Activated CD8-positive, alpha-beta memory T cell treated with anti-CD3 and anti-CD28 coated beads, Interleukin-2, amount 50 U/mL, for 4 hours (primary cell): ENCODE measurements around the gene INPP4B.
"Not testable (repeated sequence)": the region's sequence is repeated elsewhere in the genome, so short reads cannot be mapped to it uniquely, and the experiment has no call there.

ENCODE experiments used
- DNase-seq: peaks from one replicate; pipeline ENCODE4 v3.0.0-alpha.2; 2020

Gene INPP4B

DNA sequence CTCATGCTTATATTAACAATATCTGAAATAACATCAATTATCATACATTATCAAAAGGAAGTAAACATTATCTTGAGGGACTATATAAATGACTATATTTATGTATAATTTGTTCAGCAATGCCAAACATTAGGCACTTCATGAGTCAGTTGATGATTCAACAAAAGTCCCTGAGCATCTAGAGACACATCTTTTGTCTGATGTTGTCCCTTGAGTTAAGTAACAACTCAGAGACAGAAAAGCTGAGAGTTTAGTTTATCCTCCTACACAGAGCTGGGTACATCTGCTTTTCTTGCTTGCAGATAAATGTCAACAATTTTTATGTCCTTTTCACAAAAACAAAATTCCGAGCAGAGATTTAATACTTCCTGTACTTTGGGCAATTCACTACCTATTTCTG is 311.1 kb downstream of the INPP4B start:
- no peak for DNase-seq

DNA sequence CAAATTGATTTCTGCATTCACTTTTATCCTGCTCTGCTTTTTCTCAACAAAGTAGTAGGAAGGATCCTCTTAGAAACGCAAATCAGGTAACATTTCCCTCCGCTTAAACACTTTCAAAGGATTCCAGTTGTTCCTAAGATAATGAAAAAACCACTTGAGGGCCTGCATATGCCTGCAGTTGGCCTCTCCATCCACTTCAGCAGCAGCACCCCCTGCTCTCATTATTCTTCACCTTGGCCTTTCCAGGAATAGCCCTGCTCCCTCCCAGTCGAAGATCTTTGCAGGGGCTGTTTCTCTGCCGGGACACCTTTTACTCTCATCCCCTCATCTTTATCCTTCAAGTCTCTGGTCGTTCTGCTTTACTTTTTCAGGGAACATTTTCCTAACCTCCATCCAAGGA is 314.0 kb downstream of the INPP4B start:
- no peak for DNase-seq

DNA sequence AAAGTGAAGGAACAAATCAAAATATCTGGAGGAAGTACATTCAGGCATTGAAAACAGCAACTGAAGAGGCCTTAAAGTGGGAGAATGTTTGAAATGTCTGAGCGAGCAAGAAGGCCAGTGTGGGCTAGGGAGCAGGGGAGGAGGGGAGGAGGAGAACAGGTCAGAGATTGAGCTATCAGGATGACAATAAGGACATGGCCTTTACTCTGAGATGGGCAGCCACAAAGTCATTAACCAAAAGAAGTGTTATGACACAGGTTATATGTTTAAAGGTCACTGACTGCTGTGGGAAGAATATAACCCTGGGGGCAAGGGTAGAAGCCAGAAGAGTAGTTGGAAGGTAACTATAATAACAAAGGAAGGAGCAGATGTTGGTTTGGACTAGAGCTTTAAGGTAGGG is 315.4 kb downstream of the INPP4B start:
- no peak for DNase-seq

DNA sequence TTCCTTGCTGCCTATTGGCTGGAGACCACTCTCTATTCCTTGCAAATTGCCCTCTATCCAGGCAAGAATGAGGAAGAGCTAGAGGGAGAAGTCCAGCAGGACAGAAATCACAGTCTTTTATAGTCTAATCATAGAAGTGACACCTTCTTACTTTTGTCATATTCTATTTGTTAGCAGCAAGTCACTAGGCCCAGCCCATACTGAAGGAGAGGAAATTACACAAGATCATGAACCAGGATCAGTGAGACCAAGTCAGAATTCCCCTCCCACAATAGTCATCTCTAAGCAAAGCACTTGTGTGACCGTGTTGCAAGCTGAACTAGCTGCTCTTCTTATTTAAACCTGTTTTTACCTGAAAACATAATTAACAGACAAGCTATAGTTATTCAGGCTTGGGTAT is 317.7 kb downstream of the INPP4B start:
- no peak for DNase-seq

DNA sequence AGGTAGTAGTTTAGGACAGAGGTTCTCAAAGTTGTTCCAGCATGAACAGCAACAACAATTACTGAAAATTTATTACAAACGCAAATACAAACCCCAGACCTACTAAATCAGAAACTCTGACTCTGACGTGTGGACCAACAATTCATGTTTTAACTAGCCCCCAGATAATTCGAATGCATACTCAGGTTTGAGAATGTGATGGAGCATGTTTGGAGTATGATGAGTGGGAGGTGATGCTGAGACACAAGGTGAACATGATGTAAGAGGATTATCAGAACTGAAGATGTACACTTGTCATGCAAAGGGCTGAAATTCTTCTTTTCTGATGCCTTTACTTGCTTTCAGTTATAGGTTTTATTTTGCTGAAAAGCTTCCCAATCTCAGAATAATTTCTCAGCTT is 323.0 kb downstream of the INPP4B start:
- DNase-seq, result no peak

DNA sequence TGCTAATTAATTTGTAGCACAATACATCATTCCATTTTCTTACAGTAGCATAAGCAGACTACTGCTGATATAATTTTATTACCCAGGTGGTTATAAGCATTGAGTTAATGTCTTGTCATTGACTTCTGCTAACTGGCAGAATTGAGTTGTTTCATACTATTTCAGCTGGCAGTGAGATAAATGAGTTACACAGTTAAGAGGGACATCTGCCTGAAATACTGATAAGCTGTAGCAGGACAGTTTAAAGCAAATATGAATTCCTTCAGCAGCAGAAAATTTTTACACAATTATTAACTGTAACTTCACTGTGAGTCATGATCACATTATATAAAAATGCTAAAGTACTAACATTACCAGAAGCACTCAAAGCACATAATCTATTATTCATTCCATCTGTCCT is 326.8 kb downstream of the INPP4B start:
- no peak for DNase-seq

DNA sequence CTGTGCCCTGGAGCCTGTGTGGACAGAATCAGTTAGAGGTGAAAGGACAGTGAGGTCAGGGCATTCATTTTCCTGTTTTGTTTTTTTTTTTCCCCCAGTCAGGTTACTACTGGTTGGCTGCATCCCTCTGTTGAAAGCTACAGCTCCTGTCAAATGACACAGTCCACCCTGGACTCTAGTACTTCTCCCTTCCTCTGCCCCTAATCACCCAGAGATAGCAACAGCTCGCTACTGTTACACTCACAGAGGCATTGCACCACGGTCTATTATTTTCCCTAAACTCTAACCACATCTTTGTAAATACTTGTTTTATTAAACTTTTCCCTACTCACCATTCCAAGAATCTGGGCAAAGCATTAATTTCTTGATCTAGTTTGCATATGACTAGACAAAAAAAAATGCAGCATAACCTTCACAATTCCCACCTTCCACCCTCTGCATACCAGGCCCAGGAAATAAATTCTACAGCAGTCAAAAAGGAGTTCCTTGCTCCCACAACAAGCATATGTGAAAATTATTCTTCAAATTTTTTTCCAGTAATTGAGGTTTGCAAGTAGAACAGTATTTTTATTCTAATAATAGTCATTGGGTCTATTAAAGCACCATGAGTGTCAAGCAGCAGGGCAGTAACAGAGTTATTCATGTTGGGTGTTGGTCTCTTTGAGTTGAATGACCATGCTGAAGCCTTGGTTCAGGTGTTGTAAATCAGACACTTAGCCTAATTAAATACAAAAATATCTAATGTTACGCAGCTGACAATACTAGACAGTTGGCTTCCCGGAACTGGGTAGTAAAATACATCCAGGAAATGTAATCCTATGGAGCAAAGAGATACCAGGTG is 329.2 kb downstream of the INPP4B start:
- DNase-seq, result no peak

DNA sequence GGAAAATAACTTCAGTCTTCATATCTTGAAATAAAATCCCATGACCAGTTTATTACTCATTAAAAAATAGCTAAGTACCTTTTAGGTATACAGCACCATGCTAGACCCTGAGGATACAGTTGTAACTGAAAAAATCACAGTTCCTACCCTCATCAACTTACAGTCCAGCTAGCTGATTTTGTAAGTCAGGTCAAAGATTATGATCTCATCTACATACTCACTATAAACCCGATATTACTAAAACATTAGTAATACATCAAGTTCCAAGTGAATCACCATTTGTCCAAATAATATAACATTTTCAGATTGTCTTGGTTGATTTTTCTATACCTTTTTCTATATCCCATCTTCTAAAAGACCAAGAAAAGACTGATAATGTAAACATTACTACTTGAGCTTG is 333.9 kb downstream of the INPP4B start:
- DNase-seq, result no peak

DNA sequence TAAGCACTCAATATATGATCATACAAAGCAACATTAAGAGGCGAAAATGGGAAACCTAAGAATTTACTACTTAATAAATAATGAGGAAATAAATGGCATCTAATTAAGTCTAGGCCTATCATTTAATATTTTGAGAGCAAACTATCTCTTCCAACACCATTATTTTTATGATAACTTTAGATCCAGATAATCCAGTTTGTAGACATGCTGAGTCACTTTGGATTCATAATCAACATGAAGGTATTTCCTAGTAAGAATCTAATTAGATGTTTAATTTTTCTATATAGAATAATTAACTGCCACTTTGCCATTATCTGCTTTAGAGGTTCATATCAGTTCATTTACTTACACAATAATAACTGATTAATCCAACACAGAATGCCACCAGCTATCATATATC is 336.2 kb downstream of the INPP4B start:
- no peak for DNase-seq

DNA sequence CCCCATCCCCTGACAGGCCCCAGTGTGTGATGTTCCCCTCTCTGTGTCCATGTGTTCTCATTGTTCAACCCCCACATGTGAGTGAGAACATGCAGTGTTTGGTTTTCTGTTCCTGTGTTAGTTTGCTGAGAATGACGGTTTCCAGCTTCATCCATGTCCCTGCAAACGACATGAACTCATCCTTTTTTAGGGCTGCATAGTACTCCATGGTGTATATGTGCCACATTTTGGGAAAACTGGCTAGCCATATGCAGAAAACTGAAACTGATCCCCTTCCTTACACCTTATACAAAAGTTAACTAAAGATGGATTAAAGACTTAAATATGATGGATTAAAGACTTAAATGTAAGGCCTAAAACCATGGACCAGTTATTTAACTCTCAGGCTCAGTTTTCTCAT is 336.7 kb downstream of the INPP4B start:
- DNase-seq, result not testable (repeated sequence)

DNA sequence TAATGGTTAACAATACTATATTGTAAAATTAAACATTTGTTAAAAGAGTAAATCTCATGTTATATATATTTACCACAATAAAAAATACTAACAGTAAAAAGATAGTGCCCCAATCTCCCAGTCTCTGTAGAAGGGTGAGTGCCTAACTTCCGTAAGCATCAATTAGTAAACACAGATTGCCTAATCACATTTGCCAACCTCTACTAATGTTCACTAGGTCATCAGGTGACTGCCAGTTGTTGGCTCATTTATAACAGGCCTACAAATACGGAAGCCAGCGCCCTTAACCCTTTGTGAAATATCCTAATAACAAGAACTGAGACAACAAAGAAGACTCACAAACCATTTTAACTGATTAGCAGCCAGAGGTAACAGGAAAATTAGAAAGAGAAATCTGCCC is 345.1 kb downstream of the INPP4B start:
- DNase-seq, result no peak

DNA sequence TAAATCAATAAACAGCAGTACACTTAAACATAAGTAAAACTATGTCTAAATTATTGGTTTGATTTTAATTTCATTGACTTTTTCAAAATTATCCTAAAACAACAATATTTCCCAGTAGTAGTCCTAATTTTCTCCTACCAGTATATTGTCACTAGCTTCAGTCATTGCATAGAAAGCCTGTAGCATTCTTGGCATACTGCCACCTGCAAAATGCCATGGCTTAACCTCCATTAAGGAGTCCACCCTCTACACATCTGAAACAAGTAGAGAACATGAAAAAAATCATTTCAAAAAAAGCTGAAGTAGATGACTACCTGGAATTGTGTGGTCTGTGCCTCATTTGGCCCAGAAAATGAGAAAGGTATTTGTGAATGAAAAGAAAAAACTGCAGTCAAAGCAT is 348.5 kb downstream of the INPP4B start:
- DNase-seq, result no peak

DNA sequence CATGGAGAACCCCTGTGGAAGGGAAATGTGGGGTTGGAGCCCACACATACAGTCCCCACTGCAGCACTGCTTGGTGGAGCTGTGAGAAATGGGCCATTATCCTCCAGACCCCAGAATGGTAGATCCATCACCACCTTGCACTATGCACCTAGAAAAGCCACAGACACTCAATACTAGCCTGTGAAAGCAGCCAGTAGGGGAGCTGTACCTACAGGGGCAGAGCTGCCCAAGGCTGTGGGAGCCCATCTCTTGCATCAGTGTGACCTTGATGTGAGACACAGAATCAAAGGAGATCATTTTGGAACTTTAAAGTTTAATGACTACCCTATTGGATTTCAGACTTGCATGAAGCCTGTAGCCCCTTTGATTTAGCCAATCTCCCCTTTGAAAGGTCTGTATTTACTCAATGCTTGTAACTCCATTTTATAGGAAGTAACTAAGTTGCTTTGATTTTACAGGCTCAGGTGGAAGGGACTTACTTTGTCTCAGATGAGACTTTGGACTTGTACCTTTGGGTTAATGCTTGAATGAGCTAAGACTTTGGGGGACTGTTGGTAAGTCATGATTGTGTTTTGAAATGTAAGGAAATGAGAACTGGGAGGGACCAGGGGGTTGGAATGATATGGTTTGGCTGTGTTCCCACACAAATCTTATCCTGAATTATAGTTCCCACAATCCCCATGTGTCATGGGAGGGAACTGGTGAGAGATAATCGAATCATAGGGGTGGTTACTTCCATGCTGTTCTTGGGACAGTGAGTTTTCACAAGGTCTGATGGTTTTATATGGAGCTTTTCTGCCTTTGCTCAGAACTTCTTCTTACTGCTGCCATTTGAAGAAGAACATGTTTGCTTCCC is 352.6 kb downstream of the INPP4B start:
- DNase-seq, result no peak

DNA sequence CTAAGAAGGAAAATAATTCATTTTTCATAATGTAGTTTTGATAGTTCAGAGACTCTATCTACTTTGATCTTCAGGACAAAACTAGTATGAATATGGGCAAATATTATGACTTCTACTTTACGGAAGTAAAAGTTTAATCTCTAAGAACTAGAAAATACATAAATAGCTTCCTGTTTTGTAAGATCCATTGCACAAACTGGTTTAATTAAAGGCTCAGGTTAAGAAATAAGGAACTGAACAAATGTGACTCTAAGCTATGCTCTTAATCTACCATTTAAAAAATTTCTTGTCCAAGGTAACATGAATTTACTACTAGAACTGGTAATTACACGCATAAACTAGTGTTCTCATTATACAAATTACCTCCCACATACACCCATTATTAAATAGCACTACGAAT is 360.6 kb downstream of the INPP4B start:
- no peak for DNase-seq

DNA sequence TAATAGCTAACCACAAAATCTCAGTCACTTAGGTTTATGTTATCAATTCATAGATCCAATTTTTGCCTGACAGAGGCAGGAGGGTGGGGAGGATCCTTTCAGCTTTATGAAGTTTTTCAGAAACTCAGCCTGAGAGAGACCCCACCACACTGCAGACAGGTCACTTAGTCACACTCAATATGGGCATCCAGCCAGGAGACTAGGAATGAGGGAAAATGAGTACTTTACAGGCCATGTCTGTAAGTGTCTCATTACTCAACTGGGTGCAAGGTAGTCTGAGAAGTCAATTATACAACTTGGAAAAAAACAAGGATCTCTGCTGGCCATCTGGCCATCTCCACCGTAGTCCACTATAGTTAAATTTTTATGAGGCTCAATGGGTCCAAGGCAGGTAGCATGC is 365.9 kb downstream of the INPP4B start:
- DNase-seq, result no peak

DNA sequence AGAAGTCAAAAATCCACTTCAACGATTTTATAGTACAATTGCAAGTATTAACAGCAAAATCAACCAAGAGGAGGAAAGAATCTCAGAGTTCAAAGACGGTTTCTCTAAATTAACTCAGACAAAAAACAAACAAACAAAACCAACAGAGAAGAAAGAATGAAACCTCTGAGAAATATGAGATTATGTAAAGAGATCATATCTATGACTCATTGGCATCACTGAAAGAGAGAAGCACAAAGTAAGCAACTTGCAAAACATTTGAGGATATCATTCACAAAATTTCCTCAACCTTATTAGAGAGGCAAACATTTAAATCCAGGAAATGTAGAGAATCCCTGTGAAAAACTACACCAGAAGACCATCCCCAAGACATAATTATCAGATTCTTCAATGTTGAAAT is 370.4 kb downstream of the INPP4B start:
- DNase-seq, result no peak

DNA sequence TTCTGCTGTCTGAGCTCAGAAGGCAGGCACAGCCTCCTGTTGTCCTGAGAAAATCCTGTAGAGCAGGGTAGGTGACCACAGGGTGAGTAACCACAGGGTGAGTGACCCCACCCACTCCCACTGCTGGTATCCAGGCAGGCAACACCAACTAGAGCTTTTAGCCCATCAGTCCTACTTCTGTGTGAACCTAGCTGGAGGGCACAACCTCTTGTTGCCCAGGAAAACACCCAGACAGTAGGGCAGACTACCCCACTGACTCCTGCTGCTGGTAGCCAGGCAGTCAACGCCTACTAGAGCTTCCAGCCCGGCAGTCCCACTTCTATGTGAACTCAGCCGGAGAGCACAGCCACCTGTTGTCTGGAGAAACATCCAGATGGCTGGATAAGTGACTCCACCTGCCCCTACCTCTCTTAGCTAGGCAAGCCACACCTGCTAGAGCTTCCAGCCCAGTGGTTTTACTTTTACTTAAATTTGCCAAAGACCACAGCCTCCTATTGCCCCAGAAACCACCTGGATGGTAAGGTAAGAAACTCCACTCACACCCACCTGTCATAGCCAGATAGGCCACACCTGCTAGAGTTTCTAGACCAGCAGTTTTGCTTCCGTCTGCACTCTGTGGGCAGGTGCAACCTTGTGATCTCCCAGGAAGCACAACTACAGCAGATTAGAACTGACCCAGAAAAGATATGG is 371.6 kb downstream of the INPP4B start:
- DNase-seq, result no peak

DNA sequence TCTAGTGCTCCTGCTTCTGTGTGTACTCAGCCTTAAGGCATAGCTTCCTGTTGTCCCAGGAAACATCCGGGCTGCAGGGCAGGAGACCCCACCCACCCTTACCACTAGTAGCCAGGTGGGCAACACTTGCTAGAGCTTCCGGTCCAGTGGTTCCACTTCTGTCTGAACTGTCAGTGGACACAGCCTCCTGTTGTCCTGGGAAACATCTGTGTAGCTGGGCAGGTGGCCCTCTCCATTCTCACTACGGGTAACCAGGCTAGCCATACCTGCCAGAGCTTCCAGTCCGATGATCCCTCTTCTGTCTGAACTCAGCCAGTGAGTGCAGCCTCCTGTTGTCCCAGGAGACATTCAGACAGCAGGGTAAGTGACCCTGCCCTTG is 372.2 kb downstream of the INPP4B start:
- no peak for DNase-seq

DNA sequence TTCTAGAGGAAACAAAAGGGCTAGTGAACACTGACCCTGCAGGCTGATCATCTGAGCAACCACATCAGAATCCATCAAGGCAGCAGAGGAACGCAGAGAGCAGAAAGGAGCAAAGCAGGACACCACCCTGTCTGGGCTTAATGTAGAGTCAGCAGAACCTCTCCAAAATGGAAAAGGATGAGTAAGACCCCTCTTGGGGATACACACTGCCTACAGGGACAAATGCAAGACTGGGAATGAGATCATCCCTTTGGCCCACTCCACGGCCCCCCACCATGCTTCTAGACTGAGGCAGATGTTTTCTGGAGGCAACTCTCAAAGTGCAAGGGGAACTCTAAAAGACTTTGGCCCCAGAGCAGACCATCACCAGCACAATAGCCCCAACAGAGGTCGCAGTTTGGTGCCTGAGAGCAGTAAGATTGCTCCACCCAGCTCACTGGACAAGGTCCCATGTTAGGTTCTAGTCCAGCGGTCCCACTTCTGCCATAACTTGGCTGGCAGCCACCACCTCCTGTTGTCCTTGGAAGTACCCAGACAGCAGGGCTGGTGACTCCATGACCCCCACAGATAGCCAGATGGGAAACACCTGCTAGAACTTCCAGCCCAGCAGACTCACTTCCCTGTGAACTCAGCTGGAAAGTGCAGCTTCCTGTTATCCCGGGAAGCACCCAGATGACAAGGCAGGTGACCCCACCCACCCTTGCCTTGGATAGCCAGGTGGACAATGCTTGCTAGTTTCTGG is 372.7 kb downstream of the INPP4B start:
- no peak for DNase-seq

DNA sequence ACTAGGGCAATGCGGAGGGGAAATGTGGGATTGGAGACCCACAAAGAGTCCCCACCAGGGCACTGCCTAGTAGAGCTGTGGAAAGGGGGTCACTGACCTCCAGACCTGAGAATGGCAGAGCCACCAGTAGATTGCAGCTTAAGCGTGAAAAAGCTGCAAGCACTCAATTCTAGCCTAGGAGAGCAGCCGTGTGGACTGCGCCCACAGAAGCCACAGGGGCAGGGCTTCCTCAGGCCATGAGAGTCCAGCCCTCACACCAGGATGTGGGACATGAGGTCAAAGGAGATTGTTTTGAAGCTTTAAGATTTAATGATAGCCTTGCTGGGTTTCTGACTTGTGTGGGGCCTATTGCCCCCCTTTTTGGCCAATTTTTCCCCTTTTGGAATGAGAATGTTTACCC is 379.0 kb downstream of the INPP4B start:
- no peak for DNase-seq

DNA sequence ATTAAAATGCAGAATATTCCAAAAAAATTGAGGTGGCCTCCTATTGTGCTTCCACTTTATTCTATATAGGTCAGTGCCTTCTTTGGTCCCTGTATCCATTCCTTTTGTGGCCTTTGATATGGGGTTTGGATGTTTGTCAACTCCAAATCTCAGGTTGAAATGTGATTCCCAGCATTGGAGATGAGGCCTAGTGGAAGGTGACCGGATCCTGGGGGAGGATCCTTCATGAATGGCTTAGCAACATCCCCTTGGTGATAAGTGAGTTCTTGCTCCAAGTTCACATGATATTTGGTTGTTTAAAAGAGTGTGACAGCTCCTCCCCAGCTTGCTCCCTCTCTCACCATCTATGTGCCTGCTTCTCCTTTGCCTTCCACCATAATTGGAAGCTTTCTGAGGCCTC is 380.6 kb downstream of the INPP4B start:
- no peak for DNase-seq

DNA sequence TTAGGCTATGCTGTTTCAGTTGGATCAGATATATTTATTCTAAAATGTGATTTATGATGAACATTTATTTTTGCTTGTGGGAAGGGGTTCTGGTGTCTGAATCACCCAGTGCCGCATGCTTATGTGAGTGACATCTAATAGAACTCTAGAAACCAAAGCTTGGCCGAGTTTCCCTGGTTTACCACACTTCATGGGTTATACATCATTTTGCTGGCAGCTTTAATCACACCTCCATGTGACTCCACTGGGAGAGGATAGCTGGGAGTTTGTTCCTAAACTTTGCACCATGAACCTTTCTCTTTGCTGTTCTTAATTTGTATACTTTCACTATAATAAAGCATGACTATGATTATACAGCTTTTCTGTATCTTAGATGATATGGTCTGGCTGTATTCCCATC is 382.9 kb downstream of the INPP4B start:
- DNase-seq, result no peak
